GM18502 (cell line): ENCODE results near the gene RIPK3.

ENCODE experiments used
- ATAC-seq: cut with Tn5 transposase; IDR thresholded peaks from one replicate; pipeline ENCODE4 v1.9.1; 2021; ENCODE audit warnings: mild to moderate bottlenecking; ENCODE audit not compliant: unreplicated experiment, poor library complexity

RIPK3 gene

DNA sequence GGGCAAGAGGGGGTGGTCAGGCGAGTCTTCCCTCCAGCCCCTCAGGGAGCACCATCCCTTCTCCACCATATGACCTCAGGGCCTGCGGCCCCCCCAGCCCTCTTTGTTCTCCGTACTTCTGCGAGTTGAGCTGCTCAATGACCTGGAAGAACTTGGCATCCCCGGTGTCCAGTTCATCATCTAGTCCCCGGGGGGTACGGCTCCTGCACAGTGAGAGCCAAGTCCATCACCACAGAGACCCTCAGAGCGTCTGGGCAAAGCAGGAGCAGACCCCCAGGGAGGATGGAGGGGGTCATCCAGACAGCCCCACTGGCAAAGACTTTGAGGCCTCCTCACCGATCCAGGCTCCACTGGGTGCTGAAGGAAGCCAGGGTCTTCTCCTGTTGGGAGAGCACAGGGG is 13.8 kb downstream of the RIPK3 start:
- ATAC-seq: no peak

DNA sequence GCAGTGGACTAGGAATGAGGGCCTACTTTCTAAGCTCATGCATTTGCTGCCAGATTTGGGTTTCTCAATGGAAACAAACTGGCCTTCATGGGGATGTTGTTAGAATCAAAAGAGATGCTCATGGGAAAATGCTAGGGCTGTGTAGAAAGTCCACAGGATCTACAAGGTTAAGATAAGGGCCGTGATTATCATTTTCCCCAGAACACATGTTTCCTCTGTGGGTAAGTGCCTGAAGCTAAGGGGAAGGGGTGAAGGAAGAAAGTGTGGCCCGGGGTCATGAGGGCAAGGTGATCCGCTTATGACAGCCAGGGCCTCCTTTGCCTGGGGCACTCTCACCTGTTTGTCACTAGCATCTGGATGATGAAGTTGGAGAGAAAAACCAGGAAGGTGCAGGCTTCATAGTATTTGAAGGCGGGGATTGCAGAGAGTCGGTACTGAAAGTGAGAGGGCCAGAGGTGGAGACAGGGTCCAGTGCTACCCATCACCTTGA is 14.7 kb downstream of the RIPK3 start:
- ATAC-seq: no peak

DNA sequence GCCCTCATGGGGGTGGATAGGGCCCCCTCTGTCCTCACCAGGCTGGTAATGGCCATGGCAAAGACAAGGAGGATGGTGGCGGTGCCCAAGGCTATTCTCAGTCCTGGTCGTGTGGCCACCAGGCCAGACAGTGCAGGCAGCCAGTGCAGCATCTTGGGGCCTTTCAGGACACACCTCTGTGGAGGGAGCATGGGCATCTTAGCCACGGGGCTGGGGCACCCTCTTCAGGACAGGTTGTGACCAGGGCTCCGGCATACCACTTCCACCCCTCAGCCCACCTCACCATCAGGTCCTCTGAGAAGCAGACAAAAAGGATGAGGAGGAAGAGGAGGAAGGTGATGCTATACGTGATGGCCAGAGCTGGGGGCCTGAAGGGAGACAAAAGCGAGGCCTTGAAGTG is 15.8 kb downstream of the RIPK3 start:
- ATAC-seq: no peak

DNA sequence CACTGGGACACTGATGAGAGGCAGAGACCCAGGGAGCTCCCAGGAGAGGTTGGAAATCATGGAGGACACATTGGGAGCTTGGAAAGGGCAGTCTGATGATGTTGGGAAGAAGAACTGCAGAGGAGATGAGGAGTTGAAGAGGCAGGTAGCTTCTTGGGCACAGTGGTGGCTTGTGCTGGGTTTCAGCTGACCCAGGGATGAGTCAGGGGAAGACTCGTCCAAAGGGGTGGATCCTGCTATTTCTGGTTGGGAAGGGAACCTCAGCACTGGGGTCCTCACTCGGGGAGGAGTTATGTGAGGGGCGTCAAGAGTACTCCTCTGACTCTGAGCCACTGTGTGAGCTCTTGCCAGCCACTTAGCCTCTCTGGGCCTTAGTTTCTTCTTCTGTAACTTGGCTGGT is 16.4 kb downstream of the RIPK3 start:
- no peak for ATAC-seq

DNA sequence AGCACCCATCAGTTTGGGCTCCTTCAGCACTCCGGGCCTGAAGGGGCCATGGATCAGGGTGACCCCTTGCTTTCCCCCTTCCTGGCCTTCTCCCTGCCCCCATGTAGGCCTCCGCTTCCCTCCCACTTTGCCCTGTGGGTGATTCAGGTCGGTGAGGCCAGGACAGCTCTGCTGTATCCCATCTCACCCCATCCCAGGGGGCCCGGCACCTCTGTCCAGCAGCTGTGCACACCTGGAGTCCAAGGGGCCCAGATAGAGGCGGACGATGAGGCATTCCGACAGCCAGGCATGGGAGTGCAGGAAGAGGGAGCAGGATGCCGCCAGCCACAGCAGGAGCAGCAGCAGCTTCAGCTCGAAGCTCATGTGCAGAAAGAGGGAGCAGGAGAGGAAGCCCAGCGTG is 17.1 kb downstream of the RIPK3 start:
- no peak for ATAC-seq

DNA sequence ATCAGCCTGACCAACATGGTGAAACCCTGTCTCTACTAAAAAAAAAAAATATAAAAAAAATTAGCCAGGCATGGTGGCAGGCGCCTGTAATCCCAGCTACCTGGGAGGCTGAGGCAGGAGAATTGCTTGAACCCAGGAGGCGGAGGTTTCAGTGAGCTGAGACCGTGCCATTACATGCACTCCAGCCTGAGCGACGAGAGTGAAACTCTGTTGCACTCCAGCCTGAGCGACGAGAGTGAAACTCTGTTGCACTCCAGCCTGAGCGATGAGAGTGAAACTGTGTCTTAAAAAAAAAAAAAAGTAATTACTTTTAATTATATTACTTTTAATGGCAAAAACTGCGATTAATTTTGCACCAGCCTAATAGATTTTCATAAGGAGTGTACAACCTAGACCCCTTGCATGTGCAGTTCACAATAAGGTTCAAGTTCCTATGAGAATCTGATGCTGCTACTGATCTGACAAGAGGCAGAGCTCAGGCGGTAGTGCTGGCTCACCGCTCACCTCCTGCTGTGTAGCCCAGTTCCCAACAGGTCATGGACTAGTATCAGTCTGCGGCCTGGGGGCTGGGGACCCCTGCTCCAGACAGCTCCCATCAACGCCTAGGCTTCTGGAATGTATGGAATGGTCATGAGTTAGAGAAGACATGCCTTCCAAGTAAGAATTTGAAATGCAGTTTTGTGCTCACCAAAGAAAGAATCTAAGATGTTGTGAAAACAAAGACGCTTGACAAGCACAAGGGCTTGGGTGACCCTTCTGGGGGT is 18.4 kb downstream of the RIPK3 start:
- ATAC-seq: no peak

DNA sequence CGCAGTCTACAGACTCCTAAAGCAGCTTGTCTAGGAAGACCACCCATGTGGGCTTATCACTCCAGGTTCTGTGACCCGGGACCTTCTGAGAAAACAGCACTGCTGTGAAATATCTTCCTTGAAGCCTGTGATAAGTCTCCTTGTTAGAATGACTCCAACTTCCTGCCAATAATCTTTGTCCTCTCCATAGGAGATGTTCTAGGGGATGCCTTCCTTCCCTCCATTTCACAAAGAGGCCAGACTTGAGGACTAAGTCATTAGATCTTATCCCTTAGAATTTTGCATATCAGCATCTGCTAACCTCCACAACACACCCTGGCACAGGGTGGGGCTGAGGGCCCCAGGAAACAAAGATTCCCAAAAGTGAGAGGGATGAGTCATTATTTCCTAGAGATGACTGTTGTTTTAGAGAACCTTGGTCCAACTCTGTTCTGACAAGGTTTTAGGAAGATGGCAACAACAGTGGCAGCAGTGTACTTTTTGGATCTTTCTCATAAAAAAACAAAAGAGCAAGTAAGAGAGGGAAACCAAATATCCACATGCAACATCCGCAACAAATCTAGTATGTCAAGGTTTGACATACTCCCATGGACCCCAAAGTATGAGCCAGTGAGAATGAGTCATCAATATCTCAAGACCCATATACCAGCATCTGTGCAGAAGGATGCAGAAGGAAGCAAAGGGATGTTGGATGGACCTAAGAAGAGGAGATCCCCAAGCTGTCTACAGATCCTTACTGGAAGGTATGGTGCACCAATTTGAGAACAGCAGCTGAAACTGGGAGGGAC is 22.5 kb downstream of the RIPK3 start:
- no peak for ATAC-seq

DNA sequence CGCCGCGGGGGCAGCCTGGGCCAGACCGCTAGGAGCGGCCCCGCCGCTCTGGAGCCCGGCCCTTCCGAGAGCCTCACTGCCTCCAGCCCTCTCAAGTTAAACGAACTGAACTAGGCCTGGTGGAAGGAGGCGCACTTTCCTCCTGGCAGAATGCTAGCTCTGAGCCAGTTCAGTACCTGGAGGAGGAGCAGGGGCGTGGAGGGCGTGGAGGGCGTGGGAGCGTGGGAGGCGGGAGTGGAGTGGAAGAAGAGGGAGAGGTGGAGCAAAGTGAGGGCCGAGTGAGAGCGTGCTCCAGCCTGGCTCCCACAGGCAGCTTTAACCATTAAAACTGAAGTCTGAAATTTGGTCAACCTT is 23.2 kb downstream of the RIPK3 start:
- no peak for ATAC-seq

DNA sequence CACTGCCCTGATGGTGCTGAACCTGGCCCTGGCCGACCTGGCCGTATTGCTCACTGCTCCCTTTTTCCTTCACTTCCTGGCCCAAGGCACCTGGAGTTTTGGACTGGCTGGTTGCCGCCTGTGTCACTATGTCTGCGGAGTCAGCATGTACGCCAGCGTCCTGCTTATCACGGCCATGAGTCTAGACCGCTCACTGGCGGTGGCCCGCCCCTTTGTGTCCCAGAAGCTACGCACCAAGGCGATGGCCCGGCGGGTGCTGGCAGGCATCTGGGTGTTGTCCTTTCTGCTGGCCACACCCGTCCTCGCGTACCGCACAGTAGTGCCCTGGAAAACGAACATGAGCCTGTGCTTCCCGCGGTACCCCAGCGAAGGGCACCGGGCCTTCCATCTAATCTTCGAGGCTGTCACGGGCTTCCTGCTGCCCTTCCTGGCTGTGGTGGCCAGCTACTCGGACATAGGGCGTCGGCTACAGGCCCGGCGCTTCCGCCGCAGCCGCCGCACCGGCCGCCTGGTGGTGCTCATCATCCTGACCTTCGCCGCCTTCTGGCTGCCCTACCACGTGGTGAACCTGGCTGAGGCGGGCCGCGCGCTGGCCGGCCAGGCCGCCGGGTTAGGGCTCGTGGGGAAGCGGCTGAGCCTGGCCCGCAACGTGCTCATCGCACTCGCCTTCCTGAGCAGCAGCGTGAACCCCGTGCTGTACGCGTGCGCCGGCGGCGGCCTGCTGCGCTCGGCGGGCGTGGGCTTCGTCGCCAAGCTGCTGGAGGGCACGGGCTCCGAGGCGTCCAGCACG is 23.8 kb downstream of the RIPK3 start:
- no peak for ATAC-seq

DNA sequence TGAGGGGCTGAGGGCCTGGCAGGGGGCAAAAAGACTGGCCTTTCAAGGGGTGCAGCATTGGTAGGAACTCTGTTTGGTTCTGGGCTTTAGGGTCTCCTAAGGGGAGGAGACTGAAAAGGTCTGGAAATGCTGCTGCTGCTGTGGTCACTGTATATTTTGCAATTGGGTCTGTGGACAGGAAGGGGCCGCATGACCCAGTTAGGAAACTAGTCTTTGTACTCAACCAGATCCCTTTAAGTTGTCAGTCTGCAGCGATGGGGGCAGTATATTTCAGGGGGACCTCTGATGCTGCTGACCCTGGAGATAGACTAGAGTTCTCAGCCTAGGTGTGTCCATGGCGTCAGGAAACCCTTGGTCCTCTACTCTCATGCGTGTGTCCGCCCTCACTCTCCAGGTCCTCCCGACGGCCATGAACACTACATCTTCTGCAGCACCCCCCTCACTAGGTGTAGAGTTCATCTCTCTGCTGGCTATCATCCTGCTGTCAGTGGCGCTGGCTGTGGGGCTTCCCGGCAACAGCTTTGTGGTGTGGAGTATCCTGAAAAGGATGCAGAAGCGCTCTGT is 24.5 kb downstream of the RIPK3 start:
- no peak for ATAC-seq

DNA sequence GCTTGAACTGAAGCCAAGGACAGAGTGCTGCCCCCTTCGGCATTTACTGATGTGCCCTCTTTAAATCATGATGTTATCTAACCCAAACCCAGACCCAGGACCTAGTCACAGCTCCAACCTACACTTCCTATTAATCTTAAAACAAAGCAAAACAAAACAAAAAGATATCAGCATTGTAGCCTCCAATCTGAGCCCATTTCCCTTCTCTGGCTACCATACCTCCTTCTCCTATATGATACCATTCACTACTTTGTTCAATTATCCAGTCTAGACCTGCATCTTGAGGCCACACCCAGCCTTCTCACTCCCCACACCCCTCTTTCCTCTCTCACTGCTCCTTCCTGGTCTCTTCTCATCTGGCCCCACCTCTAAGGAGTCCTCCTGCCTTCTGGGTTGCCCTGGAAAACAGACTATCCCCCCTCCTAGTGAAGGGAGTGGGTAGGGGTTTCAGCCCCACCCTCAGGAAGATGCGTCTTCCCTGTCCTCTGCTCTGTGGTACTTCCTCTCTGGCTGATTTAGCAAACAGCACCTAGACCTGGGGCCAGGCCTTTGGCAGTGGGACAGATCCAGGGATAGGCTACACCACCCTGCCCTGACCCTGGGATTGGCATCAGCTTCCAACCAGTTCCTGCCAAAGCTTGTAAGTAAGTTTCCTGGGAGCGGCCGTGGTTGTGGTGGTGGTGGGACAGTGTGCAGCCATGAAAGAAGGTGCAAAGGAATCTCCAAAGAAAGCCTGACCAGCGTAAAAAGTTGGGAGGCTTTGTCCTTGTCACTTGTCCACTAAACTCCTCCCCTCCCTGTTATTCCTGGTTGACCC is 25.2 kb downstream of the RIPK3 start:
- no peak for ATAC-seq

DNA sequence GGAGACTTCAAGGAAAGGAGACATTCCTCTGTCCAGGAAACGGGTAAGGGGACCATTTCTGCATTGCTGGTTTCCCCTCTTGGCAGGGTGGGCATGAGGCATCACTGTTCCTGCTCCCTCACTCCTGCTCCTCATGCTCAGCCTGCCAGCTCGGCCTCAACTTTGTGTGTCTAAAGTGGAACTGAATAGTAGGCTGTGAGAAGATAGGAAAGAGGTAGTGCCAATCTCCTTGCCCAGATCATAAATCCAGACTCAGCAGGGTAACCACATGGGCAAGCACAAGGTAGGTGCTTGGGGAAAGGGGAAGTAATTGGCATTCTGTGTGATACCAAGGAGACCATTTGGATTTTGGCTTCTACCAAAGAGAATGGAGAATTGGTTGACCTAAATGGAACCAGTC is 25.9 kb downstream of the RIPK3 start:
- ATAC-seq: no peak

DNA sequence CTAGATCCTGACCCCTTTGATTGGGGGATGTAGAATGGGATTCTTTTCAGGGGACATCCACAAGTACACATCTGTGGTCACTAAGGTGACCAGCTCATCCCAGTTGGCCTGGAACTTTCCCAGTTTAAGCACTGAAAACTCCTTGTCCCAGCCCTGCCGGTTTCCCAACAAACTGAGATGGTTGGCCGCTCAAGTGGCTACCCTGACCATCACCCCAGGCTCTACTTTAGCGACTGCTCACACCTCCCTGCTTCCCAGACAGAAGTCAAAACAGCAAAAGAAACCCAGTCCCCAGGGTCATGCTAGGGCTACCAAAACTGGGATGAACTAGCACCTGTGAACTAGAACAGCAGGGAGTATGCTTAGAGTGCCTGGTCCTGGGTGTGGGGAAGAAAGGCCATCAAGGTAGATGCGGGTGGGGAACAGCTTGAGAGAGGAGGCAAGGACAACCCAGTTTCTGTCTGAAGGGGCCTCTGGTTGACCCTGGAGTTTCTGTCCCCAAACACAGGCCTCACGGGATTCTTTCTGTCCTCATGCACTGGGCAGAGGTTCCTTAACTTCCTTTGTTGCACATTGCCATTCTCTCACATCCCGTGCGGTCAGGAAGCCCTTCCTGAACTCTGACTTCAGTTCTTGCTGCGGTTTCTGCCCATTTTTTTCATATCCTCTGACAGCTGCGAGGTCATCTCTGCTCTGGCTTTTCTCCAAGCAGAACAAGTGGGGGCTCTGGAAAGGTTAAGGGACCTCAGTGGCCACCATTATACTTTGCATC is 26.9 kb downstream of the RIPK3 start:
- ATAC-seq: no peak

DNA sequence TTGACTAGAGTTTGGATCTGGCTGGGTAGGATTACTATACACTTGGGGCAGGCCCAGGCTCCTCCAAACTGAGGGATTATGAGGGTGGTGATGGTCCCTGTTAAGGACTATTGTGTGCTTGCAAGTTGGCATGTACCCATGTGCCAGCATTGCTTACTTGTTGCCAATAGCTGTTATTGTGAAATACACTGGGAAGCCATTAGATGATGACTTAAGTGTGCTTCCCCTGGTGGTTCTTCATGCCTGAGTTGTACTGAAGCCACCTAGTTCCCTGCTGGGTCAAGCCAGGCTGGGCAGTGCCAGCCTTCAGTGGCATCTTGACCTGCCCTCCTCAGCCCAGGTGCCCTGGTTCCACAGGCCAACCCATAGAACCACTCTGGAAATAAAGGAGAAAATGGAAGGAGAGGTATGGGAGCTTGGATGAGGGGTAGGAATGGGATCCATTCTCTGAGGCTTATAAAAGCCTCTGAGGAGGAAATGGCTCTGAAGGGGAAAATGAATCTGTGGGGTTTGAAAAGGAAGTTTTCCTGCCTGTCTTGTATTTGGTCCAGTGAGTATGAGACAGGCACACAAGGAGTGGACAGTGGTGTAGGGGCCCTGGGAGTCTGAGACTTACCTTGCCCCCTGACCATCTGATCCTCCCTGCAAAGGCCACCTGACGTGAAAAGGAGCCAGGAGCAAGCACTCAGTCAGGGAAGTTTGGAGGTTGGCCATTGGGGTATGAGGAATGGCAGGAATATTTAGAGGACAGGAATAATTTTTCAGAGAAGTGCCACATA is 27.8 kb downstream of the RIPK3 start:
- ATAC-seq: no peak

DNA sequence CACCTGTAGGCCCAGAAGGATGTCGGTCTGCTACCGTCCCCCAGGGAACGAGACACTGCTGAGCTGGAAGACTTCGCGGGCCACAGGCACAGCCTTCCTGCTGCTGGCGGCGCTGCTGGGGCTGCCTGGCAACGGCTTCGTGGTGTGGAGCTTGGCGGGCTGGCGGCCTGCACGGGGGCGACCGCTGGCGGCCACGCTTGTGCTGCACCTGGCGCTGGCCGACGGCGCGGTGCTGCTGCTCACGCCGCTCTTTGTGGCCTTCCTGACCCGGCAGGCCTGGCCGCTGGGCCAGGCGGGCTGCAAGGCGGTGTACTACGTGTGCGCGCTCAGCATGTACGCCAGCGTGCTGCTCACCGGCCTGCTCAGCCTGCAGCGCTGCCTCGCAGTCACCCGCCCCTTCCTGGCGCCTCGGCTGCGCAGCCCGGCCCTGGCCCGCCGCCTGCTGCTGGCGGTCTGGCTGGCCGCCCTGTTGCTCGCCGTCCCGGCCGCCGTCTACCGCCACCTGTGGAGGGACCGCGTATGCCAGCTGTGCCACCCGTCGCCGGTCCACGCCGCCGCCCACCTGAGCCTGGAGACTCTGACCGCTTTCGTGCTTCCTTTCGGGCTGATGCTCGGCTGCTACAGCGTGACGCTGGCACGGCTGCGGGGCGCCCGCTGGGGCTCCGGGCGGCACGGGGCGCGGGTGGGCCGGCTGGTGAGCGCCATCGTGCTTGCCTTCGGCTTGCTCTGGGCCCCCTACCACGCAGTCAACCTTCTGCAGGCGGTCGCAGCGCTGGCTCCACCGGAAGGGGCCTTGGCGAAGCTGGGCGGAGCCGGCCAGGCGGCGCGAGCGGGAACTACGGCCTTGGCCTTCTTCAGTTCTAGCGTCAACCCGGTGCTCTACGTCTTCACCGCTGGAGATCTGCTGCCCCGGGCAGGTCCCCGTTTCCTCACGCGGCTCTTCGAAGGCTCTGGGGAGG is 28.9 kb downstream of the RIPK3 start, which contains the start of gene LTB4R:
TSS of gene LTB4R (plus strand) at position 857 of the 959 bp plus-strand sequence. CDS start 4,150 bp downstream, outside the sequence.
- ATAC-seq: peak; percentile 72

DNA sequence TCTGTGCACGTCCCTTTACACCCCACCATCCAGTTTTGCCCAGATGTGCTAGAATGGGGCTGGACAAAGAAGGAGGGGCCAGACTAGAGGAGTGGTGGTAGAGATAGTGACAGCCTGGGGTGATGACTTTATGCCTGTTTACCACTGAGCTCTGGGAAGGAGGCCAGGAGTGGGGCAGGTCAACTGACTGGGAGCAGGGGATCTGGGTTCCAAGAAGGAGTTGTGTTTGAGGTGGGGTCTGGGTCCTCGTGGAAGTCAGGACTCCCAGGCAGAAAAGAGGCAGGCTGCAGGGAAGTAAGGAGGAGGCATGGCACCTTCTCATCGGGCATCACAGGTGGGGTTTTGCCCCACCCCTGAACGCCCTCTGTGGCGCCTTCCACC is 29.5 kb downstream of the RIPK3 start:
- ATAC-seq: no peak
